GM10248 (cell line): ENCODE data around the gene PLEKHA6.

Experiments used
- CTCF ChIA-PET: fragments of 300-600 bp; sonication (Branson Sonifier 250); formaldehyde crosslinking; extraction: SDS; loops from one replicate; lab custom pipeline; 2021; ENCODE audit warnings: antibody characterized with exemption; lab: Yijun Ruan, JAX
- POLR2A ChIA-PET: fragments of 350-650 bp; sonication (Branson Sonifier 250); formaldehyde crosslinking; extraction: SDS; loops from one replicate; lab custom pipeline; 2020; ENCODE audit warnings: antibody characterized with exemption; lab: Yijun Ruan, JAX
- DNase-seq: peaks from one replicate; pipeline ENCODE4 v3.0.0; 2012; ENCODE audit errors: extremely low spot score
- TF ChIP-seq, protein P1 (sequence below): IDR thresholded peaks from 2 replicates; pipeline ENCODE4 v1.5.1; 2012; ENCODE audit warnings: mild to moderate bottlenecking, low read depth; ENCODE audit errors: extremely low read depth, missing control alignments, control extremely low read depth

The PLEKHA6 gene

GRCh38 chr1:204255966-204256365 is 103.8 kb downstream of the PLEKHA6 start:
- no peak for DNase-seq
- TF ChIP-seq, protein P1, sequence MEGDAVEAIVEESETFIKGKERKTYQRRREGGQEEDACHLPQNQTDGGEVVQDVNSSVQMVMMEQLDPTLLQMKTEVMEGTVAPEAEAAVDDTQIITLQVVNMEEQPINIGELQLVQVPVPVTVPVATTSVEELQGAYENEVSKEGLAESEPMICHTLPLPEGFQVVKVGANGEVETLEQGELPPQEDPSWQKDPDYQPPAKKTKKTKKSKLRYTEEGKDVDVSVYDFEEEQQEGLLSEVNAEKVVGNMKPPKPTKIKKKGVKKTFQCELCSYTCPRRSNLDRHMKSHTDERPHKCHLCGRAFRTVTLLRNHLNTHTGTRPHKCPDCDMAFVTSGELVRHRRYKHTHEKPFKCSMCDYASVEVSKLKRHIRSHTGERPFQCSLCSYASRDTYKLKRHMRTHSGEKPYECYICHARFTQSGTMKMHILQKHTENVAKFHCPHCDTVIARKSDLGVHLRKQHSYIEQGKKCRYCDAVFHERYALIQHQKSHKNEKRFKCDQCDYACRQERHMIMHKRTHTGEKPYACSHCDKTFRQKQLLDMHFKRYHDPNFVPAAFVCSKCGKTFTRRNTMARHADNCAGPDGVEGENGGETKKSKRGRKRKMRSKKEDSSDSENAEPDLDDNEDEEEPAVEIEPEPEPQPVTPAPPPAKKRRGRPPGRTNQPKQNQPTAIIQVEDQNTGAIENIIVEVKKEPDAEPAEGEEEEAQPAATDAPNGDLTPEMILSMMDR, result no peak
- ChIA-PET CTCF (interaction anchor here (1.1 to 3.6 kb wide), 2 partner anchors 14 to 108 kb away, joined by 3 to 28 read pairs; no protein-coding TSS in a partner anchor), POLR2A (no interaction called here)

- ChIA-PET POLR2A (no interaction called here), CTCF (interaction anchor here (2.0 kb wide), 1 partner anchor 11 kb away, joined by 8 read pairs; no protein-coding TSS in a partner anchor)
- no peak for DNase-seq
- TF ChIP-seq, protein P1, result no peak
These were observed 104.5 kb downstream of the PLEKHA6 start for GRCh38 chr1:204255225-204255624.

- POLR2A ChIA-PET, result no interaction called here
- DNase-seq, result no peak
- CTCF ChIA-PET, result interaction anchor here (0.9 to 2.0 kb wide), 4 partner anchors 10 to 47 kb away, joined by 3 to 8 read pairs (median 4); no protein-coding TSS in a partner anchor
- TF ChIP-seq, protein P1, result no peak
These were observed 105.6 kb downstream of the PLEKHA6 start for GRCh38 chr1:204254031-204254661.

DNA sequence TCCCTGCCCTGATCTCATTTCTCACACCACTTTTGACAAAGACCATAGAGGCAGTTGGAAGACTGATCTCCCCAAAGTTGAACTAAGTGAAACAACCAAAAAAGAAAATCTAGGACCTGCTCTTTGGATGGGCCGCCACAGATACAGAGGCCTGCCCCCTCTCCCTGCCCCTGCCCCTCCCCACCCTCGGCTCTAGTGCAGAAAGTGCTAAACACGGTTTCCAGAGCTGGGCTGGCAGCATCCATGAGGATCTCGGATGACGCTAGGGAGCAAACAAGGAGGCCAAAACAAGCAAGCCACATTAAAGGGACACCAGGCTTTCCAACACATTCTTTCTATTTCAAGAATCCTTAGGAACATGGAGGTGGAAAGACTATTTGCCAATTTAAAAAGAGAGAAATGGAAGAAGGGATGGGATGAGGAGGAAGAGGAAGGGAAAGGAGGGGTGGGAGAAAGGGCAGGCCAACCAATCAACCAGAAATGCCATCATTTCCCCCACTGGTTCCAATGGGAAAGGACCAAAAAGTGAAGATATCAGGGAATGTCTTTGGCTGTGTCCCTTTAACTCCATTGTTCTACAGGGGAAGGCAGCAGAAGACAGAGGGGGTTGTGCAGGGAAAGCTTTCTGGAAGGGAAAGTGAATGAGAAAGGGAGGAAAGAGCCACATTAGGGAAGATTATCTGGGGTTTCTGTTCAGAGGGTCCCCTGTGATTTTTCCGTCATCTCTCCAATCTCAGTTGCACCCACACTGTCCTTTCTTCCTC is 107.6 kb downstream of the PLEKHA6 start:
- POLR2A ChIA-PET, result no interaction called here
- TF ChIP-seq, protein P1, result no peak
- CTCF ChIA-PET, result no interaction called here
- DNase-seq, result no peak

GRCh38 chr1:204251286-204251685 is 108.4 kb downstream of the PLEKHA6 start:
- POLR2A ChIA-PET, result no interaction called here

GRCh38 chr1:204250428-204251030 is 109.2 kb downstream of the PLEKHA6 start:
- TF ChIP-seq, protein P1, result no peak
- ChIA-PET CTCF (no interaction called here), POLR2A (no interaction called here)
- no peak for DNase-seq

More at GRCh38 chr1:204251286-204251685, 108.4 kb downstream of the PLEKHA6 start:
- TF ChIP-seq, protein P1, result no peak
- DNase-seq, result no peak
- CTCF ChIA-PET, result no interaction called here
